PC-3 (cell line): ENCODE results near the gene PSMB9. TPM values are rescaled to one million over a fixed set of nuclear protein-coding genes. Genes with fewer than 3 reads are reported as not detected.

ENCODE experiments used
- ATAC-seq: fragments of 200-7000 bp; cut with Tn5 transposase; 2 replicates; pipeline ENCODE4 v1.9.1; 2020; ENCODE audit warnings: mild to moderate bottlenecking, moderate library complexity
- BruUV-seq: library from RNA; stranded (reverse); fragments of 400-500 nt; replicated peaks from 2 replicates; lab custom pipeline; 2021; lab: Mats Ljungman, UMichigan
- CTCF ChIA-PET: fragments of 300-600 bp; sonication (Branson Sonifier 250); formaldehyde crosslinking; loops from one replicate; lab custom pipeline; 2022; ENCODE audit warnings: antibody characterized with exemption; lab: Charles Lee
- POLR2A ChIA-PET: fragments of 300-600 bp; sonication (Branson Sonifier 250); formaldehyde crosslinking; loops from one replicate; lab custom pipeline; 2022; ENCODE audit warnings: antibody characterized with exemption; ENCODE audit not compliant: unreplicated experiment; lab: Charles Lee
- DNase-seq: peaks from one replicate; pipeline ENCODE4 v3.0.0-alpha.2; 2015
- H2AFZ ChIP-seq: fragments of 300-600 bp; sonication (generic); 2 replicates; pipeline ENCODE4 v1.6.0; 2016; ENCODE audit warnings: antibody characterized with exemption, low read length
- H3F3A ChIP-seq: fragments of 300-600 bp; sonication (generic); one replicate; pipeline ENCODE4 v1.6.0; 2017; ENCODE audit warnings: antibody characterized with exemption, low read length, control low read depth, mild to moderate bottlenecking; ENCODE audit not compliant: unreplicated experiment
- H3K27ac ChIP-seq: fragments of 300-600 bp; sonication (generic); 2 replicates; pipeline ENCODE4 v1.5.1; 2016; ENCODE audit warnings: mild to moderate bottlenecking, low read length
- H3K27me3 ChIP-seq: fragments of 300-600 bp; sonication (generic); 2 replicates; pipeline ENCODE4 v1.6.1; 2016; ENCODE audit warnings: low read length, mixed read lengths
- H3K36me3 ChIP-seq: fragments of 300-600 bp; sonication (generic); 2 replicates; pipeline ENCODE4 v1.6.1; 2016; ENCODE audit warnings: low read depth, mixed run types, low read length, mixed read lengths
- H3K4me1 ChIP-seq: fragments of 300-600 bp; sonication (generic); 2 replicates; pipeline ENCODE4 v1.5.1; 2016; ENCODE audit warnings: low read length; ENCODE audit not compliant: insufficient read depth
- H3K4me2 ChIP-seq: fragments of 300-600 bp; sonication (generic); 2 replicates; pipeline ENCODE4 v1.6.0; 2016; ENCODE audit warnings: low read length
- H3K4me3 ChIP-seq: fragments of 300-600 bp; sonication (generic); 2 replicates; pipeline ENCODE4 v1.5.1; 2016; ENCODE audit warnings: mild to moderate bottlenecking, low read length, mixed read lengths
- H3K79me2 ChIP-seq: fragments of 300-600 bp; sonication (generic); 2 replicates; pipeline ENCODE4 v1.6.1; 2017; ENCODE audit warnings: low read length, mixed read lengths
- H3K9ac ChIP-seq: fragments of 300-600 bp; sonication (generic); 2 replicates; pipeline ENCODE4 v1.6.0; 2016; ENCODE audit warnings: mild to moderate bottlenecking, low read length
- H3K9me2 ChIP-seq: fragments of 300-600 bp; sonication (generic); replicated peaks from 2 replicates; pipeline ENCODE4 v1.6.1; 2016; ENCODE audit warnings: mixed run types, low read length, mixed read lengths
- H3K9me3 ChIP-seq: fragments of 300-600 bp; sonication (generic); 2 replicates; pipeline ENCODE4 v1.6.1; 2016; ENCODE audit warnings: low read length, mixed read lengths
- H4K20me1 ChIP-seq: fragments of 300-600 bp; sonication (generic); 2 replicates; pipeline ENCODE4 v1.6.1; 2016; ENCODE audit warnings: low read length, mixed read lengths
- EZH2 ChIP-seq: fragments of 300-600 bp; sonication (generic); IDR thresholded peaks from one replicate; pipeline ENCODE4 v1.6.1; 2017; ENCODE audit warnings: antibody characterized with exemption, mild to moderate bottlenecking, low read length; ENCODE audit not compliant: unreplicated experiment
- EZH2phosphoT487 ChIP-seq: fragments of 300-600 bp; sonication (generic); IDR thresholded peaks from 2 replicates; pipeline ENCODE4 v1.6.1; 2018; ENCODE audit warnings: mild to moderate bottlenecking, antibody characterized with exemption, low read length, borderline replicate concordance
- intact Hi-C: fragments of 100-400 bp; cut with micrococcal nuclease; formaldehyde crosslinking; loops from 2 replicates; pipeline ENCODE4 v1.9.0; 2023
- total RNA-seq: library from RNA; depleted of rRNA; stranded (reverse); fragments of >200 nt; gene quantifications from 2 replicates; pipeline ENCODE4 v1.2.3, GENCODE V29; 2014
- TF ChIP-seq, protein P1 (sequence below): fragments of 300-600 bp; sonication (generic); conservative IDR thresholded peaks from 2 replicates; pipeline ENCODE4 v1.5.1; 2017; ENCODE audit warnings: antibody characterized with exemption, low read depth, mild to moderate bottlenecking, low read length

Gene PSMB9
- total RNA-seq, 1 experiment from 2014 or later = 1.5 TPM

DNA sequence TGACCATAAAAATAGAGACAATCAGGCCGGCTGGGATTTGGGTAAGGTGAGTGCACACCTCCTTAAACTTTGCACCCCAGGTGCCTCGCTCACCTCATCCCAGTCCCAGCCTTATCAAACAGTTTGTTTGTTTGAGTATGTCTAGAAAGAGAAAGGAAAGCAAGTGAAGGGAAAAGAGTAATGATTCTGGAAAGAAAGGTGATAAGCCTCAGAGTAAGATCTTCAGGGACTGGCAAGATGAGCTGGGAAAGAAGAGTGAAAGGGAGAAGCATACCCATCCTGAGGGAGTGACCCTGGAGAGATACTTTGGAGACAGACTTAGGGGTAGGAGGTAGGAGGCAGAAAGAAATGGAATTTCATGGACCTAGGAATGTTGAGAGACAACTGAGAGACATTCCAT is 17.1 kb upstream of the PSMB9 start:
- CTCF ChIA-PET = no interaction called here

DNA sequence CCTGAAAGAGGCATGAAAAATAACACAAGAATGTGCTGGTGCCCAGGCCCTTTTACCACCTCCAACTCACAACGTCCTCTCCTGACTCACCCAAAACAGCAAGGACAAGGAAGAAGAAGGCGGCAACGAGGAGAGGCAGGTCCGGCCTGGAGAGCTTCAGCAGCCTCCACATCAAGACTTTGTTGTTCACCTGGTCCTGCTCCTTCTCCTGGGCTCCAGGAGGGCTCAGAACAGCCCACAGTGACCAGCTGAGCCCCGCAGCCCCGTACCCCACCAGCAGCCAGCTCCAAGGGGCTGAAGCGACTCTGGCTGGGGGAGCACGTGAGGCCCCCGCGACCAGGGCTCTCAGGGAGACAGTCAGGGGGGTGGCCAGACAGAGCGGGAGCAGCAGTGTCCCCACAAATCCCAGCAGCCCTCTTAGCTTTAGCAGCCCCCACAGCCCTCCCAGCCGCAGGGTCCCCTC is 16.3 kb upstream of the PSMB9 start:
- H3K36me3 ChIP-seq = 0 out of 2 replicates have a peak, but pooled peaks cover 3% of the 10 kb centered on the region
- H3K79me2 ChIP-seq = peaks cover 22% of the 10 kb centered on the region
- peak overlapping the region; percentile 100 for H3K4me2 ChIP-seq
- H3K4me1 ChIP-seq = peaks cover 18% of the 10 kb centered on the region
- peak overlapping the region; percentile 96 for H3K4me3 ChIP-seq
- H3K9me3 ChIP-seq = no peaks in the 10 kb centered on the region
- no peaks in the 10 kb centered on the region for H4K20me1 ChIP-seq
- BruUV-seq = TSS peak; percentile 19
- H3K27ac ChIP-seq = peak overlapping the region; percentile 54; the same call in 1 of the 2 replicates
- no peaks in the 10 kb centered on the region for H3F3A ChIP-seq
- peak overlapping the region; percentile 91 for H2AFZ ChIP-seq
- ChIA-PET POLR2A (interaction anchor here (1.1 kb wide), 1 partner anchor 16 kb away, joined by 12 read pairs; the partner anchor contains the start of genes PSMB9 and TAP1), CTCF (interaction anchor here (0.8 to 2.3 kb wide), 9 partner anchors 16 to 1177 kb away, joined by 3 to 90 read pairs (median 7); partner anchors contain the start of genes C6orf47, HLA-DMA, PSMB9 and TAP1)
- TF ChIP-seq, protein P1, sequence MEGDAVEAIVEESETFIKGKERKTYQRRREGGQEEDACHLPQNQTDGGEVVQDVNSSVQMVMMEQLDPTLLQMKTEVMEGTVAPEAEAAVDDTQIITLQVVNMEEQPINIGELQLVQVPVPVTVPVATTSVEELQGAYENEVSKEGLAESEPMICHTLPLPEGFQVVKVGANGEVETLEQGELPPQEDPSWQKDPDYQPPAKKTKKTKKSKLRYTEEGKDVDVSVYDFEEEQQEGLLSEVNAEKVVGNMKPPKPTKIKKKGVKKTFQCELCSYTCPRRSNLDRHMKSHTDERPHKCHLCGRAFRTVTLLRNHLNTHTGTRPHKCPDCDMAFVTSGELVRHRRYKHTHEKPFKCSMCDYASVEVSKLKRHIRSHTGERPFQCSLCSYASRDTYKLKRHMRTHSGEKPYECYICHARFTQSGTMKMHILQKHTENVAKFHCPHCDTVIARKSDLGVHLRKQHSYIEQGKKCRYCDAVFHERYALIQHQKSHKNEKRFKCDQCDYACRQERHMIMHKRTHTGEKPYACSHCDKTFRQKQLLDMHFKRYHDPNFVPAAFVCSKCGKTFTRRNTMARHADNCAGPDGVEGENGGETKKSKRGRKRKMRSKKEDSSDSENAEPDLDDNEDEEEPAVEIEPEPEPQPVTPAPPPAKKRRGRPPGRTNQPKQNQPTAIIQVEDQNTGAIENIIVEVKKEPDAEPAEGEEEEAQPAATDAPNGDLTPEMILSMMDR = no peak
- TF ChIP-seq EZH2 = no peak
- TF ChIP-seq EZH2phosphoT487 = no peak
- DNase-seq (peak; percentile 55), ATAC-seq (peak; percentile 21)
- no peaks in the 10 kb centered on the region for H3K27me3 ChIP-seq
- peak overlapping the region; percentile 86 for H3K9ac ChIP-seq
- intact Hi-C loops = loop anchor here (1.0 to 5.0 kb wide), 4 partner anchors 16 to 145 kb away; partner anchors contain the start of gene TAP1
- H3K9me2 ChIP-seq = no peaks in the 10 kb centered on the region

More for the DNA sequence above, 17.1 kb upstream of the PSMB9 start:
- POLR2A ChIA-PET = no interaction called here
- H4K20me1 ChIP-seq = no peaks in the 10 kb centered on the region
- 0 out of 2 replicates have a peak, but pooled peaks cover 3% of the 10 kb centered on the region for H3K36me3 ChIP-seq
- H3K9ac ChIP-seq = no peak overlapping the region
- H2AFZ ChIP-seq = no peak overlapping the region
- H3K4me1 ChIP-seq = peaks cover 18% of the 10 kb centered on the region
- peak overlapping the region; percentile 96 for H3K4me3 ChIP-seq
- H3K9me3 ChIP-seq = no peaks in the 10 kb centered on the region
- DNase-seq = no peak
- no peak for ATAC-seq
- peaks cover 22% of the 10 kb centered on the region for H3K79me2 ChIP-seq
- H3K27me3 ChIP-seq = no peaks in the 10 kb centered on the region
- peak overlapping the region; percentile 100 for H3K4me2 ChIP-seq
- TF ChIP-seq EZH2phosphoT487 = no peak
- TF ChIP-seq, protein P1 = no peak
- no peak overlapping the region for H3K27ac ChIP-seq
- H3K9me2 ChIP-seq = no peaks in the 10 kb centered on the region
- intact Hi-C loops = loop anchor here (5.0 kb wide), 1 partner anchor 145 kb away; no protein-coding TSS in a partner anchor
- no TSS peak for BruUV-seq
- H3F3A ChIP-seq = no peaks in the 10 kb centered on the region
